Left ventricle myocardium inferior (tissue), 1 donor: Measurements from ENCODE around the gene MMD2. TPM values are rescaled to one million over a fixed set of nuclear protein-coding genes. Genes with fewer than 3 reads are reported as not detected.
"Not testable (repeated sequence)": the region's sequence is repeated elsewhere in the genome, so short reads cannot be mapped to it uniquely, and the experiment has no call there.

Experiments
- DNase-seq: peaks from one replicate; pipeline ENCODE4 v3.0.0-alpha.2; 2020
- H3K27ac ChIP-seq: fragments of 200-600 bp; replicated peaks from 2 replicates; pipeline ENCODE4 v1.8.0; 2021
- H3K27me3 ChIP-seq: fragments of 200-600 bp; 2 replicates; pipeline ENCODE4 v1.8.0; 2021; ENCODE audit warnings: low read depth
- H3K36me3 ChIP-seq: fragments of 200-600 bp; 2 replicates; pipeline ENCODE4 v1.8.0; 2021
- H3K4me1 ChIP-seq: fragments of 200-600 bp; 2 replicates; pipeline ENCODE4 v1.8.0; 2021
- H3K4me3 ChIP-seq: fragments of 200-600 bp; 2 replicates; pipeline ENCODE4 v1.8.0; 2021; ENCODE audit warnings: mild to moderate bottlenecking, moderate library complexity
- H3K9me3 ChIP-seq: fragments of 200-600 bp; replicated peaks from 2 replicates; pipeline ENCODE4 v1.8.0; 2021
- intact Hi-C: fragments of 100-400 bp; cut with micrococcal nuclease; formaldehyde crosslinking; loops from one replicate; pipeline ENCODE4 v1.11.0; 2022
- total RNA-seq: library from RNA; stranded (reverse); fragmentation: NEBNext Ultra II Directional; extraction: Animal tissue kit (Norgen Biotek cat#: 25700); gene quantifications from one replicate; pipeline ENCODE4 v1.2.1, GENCODE V29; 2021
- TF ChIP-seq, protein P1 (sequence below): fragments of 200-600 bp; IDR thresholded peaks from 2 replicates; pipeline ENCODE4 v1.8.0; 2021; ENCODE audit warnings: antibody characterized with exemption, mild to moderate bottlenecking, borderline replicate concordance
- donor health status: DM: no; HTN: yes; CAD: no; lungs with severe emphysema.

MMD2 gene
- total RNA-seq, 1 donor from 2014 or later = not detected

DNA sequence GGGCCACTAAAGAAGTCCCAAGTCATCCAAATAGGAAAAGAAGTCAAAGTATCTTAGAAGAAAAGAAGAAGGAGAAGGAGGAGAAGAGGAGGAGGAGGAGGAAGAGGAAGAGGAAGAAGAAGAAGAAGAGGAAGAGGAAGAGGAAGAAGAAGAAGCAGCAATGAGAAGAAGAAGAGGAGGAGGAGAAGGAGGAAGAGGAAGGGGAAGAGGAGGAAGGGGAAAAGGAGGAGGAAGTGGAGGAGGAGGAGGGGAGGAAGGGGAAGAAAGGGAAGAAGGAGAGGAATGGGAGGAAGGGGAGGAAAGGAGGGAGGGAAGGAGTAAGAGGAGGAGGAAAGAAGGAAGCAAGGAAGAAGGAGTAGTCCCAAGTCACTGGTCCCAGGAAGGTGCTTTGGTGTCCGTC is 53.8 kb downstream of the MMD2 start:
- Histone ChIP-seq H3K9me3 (no peaks in the 10 kb centered on the region), H3K27me3 (peaks cover 70% of the 10 kb centered on the region), H3K27ac (no peak overlapping the region), H3K36me3 (no peaks in the 10 kb centered on the region), H3K4me1 (no peaks in the 10 kb centered on the region), H3K4me3 (no peak overlapping the region)
- no peak for DNase-seq
- intact Hi-C loops = no loop called here
- TF ChIP-seq, protein P1, sequence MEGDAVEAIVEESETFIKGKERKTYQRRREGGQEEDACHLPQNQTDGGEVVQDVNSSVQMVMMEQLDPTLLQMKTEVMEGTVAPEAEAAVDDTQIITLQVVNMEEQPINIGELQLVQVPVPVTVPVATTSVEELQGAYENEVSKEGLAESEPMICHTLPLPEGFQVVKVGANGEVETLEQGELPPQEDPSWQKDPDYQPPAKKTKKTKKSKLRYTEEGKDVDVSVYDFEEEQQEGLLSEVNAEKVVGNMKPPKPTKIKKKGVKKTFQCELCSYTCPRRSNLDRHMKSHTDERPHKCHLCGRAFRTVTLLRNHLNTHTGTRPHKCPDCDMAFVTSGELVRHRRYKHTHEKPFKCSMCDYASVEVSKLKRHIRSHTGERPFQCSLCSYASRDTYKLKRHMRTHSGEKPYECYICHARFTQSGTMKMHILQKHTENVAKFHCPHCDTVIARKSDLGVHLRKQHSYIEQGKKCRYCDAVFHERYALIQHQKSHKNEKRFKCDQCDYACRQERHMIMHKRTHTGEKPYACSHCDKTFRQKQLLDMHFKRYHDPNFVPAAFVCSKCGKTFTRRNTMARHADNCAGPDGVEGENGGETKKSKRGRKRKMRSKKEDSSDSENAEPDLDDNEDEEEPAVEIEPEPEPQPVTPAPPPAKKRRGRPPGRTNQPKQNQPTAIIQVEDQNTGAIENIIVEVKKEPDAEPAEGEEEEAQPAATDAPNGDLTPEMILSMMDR = no peak

DNA sequence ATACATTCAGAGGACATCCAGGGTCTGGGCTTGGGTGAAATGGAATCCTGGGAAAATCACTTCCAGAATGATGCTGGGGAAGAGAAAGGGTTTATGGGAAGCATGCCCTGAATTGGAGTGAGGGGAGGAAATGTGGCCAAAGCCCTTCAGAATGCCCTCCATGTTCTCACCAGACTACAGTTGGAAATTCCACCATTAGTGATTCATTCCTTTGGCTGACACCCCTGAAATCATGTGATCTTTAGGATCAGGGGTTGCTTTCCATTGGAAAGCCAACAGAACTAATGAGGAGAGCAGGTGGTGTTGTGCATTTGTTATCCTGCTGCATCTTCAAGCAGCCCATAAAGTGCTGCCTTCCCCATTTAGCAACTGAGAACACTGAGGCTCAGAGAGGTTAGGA is 54.6 kb downstream of the MMD2 start:
- H3K9me3 ChIP-seq = no peaks in the 10 kb centered on the region
- intact Hi-C loops = no loop called here
- H3K4me1 ChIP-seq = no peaks in the 10 kb centered on the region

DNA sequence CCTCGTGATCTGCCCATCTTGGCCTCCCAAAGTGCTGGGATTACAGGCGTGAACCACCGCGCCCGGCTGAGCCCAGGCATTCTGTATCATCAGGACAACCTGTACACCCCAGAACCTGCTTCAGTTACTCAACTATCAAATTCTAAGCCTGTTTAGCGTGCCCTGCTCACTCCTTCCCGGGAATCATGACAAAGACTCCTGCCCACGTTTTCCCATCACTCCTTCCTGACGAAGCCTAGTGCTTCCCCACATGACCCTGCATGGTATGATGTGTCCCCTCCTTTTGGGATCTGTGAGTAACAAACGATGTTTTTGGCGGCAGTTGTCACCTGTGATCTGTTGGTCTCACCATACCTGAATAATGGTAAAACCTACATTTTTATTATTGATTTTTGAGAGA is 63.2 kb downstream of the MMD2 start:
- intact Hi-C loops = no loop called here
- H3K27ac ChIP-seq = no peak overlapping the region
- H3K27me3 ChIP-seq = peaks cover 3% of the 10 kb centered on the region
- no peaks in the 10 kb centered on the region for H3K4me1 ChIP-seq
- no peak for DNase-seq
- H3K36me3 ChIP-seq = no peaks in the 10 kb centered on the region
- no peak overlapping the region for H3K4me3 ChIP-seq
- peaks cover 12% of the 10 kb centered on the region for H3K9me3 ChIP-seq
- TF ChIP-seq, protein P1 = no peak

More for the DNA sequence above, 54.6 kb downstream of the MMD2 start:
- Histone ChIP-seq H3K27me3 (peaks cover 64% of the 10 kb centered on the region), H3K4me3 (no peak overlapping the region), H3K36me3 (no peaks in the 10 kb centered on the region), H3K27ac (no peak overlapping the region)
- TF ChIP-seq, protein P1 = no peak
- DNase-seq = no peak

DNA sequence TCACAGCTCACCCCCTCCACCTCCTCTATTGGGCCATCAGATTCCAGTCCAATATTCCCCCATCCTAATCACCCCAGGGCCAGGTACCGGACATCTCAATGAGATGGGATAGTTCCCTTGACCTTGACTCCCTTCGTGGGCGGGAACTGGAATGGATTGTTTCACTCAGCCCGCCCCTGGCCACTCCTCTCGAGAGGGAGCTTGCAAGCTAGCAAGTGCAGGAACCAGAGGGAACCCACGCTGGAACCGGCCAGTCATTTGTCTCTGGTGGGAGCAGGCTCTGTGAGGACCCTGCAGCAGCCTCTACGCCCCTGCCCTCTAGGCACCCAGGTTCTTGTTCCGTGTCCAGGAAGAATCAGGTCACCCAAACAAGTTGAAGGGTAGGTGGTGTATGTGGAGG is 64.5 kb downstream of the MMD2 start:
- H3K27ac ChIP-seq = no peak overlapping the region
- intact Hi-C loops = no loop called here
- H3K4me3 ChIP-seq = no peak overlapping the region
- H3K36me3 ChIP-seq = no peaks in the 10 kb centered on the region
- peaks cover 12% of the 10 kb centered on the region for H3K9me3 ChIP-seq
- no peaks in the 10 kb centered on the region for H3K27me3 ChIP-seq
- no peaks in the 10 kb centered on the region for H3K4me1 ChIP-seq
- TF ChIP-seq, protein P1 = no peak
- no peak for DNase-seq

DNA sequence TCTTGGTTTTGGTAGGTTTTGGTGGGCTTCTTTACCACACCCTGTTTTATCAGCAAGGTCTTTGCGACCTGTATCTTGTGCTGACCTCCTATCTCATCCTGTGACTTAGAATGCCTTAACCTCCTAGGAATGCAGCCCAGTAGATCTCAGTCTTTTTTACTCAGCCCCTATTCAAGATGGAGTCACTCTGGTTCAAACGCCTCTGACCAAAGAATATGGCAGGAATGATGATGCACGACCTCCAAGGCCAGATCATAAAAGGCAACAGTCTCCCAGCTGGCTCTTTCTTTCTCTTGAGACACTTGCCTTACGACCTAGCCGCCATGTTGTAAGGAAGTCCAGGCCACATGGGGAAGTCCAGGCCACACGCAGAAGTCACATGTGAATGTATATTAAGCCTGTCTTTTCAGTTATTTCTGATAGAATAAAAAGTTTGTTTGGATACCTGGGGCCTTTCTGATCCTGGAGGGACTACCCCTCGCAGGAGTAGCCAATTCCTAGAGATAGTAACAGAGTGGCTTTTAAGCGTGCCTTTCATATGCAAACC is 65.0 kb downstream of the MMD2 start:
- intact Hi-C loops = no loop called here
- H3K27ac ChIP-seq = no peak overlapping the region
- no peak for DNase-seq
- no peaks in the 10 kb centered on the region for H3K27me3 ChIP-seq
- no peaks in the 10 kb centered on the region for H3K36me3 ChIP-seq
- no peak overlapping the region for H3K4me3 ChIP-seq
- H3K9me3 ChIP-seq = peaks cover 12% of the 10 kb centered on the region
- H3K4me1 ChIP-seq = no peaks in the 10 kb centered on the region
- TF ChIP-seq, protein P1 = no peak

DNA sequence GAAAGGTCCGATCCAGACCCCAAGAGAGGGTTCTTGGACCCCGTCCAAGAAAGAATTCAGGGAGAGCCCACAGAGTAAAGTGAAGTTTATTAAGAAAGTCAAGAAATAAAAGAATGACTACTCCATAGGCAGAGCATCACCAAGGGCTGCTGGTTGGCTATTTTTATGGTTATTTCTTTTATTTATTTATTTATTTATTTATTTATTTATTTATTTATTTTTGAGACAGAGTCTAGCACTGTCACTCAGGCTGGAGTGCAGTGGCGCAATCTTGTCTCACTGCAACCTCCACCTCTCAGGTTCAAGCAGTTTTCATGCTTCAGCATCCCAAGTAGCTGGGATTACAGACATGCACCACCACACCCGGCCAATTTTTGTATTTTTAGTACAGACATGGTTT is 65.8 kb downstream of the MMD2 start:
- H3K36me3 ChIP-seq, H3K27me3 ChIP-seq, H3K4me3 ChIP-seq, H3K4me1 ChIP-seq, H3K27ac ChIP-seq, intact Hi-C loops, DNase-seq: not testable (repeated sequence)
- H3K9me3 ChIP-seq = peaks cover 12% of the 10 kb centered on the region

DNA sequence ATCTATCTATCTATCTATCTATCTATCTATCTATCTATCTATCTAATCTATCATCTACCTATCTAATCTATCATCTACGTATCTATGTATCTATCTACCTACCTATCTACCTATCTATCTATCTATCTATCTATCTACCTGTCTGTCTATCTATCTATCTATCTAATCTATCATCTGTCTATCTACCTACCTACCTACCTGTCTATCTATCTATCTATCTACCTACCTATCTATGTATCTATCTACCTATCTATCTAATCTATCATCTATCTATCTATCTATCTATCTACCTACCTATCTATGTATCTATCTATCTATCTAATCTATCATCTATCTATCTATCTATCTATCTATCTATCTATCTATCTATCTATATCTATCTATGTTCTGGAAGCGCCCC is 67.5 kb downstream of the MMD2 start:
- H3K27ac ChIP-seq, H3K4me3 ChIP-seq, DNase-seq, H3K4me1 ChIP-seq, H3K36me3 ChIP-seq, intact Hi-C loops: not testable (repeated sequence)
- Histone ChIP-seq H3K9me3 (peaks cover 12% of the 10 kb centered on the region), H3K27me3 (peaks cover 11% of the 10 kb centered on the region)
